ENCODE data around the gene ARHGEF18.

ARHGEF18 gene

DNA sequence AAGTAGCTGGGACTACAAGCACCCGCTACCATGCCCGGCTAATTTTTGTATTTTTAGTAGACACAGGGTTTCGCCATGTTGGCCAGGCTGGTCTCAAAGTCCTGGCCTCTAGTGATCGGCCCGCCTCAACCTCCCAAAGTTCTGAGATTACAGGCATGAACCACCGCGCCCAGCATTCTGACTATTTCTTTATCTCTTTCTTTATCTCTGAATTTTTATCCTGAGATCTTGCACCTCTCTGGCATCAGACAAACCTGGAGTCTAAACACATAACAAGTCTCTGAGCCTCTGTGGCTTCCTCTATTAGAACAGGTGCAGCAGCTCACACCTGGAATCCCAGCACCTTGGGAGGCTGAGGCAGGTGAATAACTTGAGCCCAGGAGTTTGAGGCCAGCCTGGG, 28.5 kb downstream of the ARHGEF18 start:
- TF ChIP-seq YY1 (IDR thresholded peaks at IDR 0.05; ENCODE audit: low read depth) (no peak), REST (IDR thresholded peaks at IDR 0.05; ENCODE audit: low read depth) (no peak), EGR1 (IDR thresholded peaks at IDR 0.05) (no peak), CEBPB (IDR thresholded peaks at IDR 0.05) (no peak), CREB1 (IDR thresholded peaks at IDR 0.05; ENCODE audit: low read depth) (no peak), EP300 (IDR thresholded peaks at IDR 0.05; ENCODE audit: borderline replicate concordance) (no peak), RAD21 (IDR thresholded peaks at IDR 0.05; ENCODE audit: low read depth) (no peak), TCF12 (IDR thresholded peaks at IDR 0.05; ENCODE audit: low read depth) (no peak), TEAD4 (IDR thresholded peaks at IDR 0.05) (no peak)
- TF ChIP-seq, protein P1, sequence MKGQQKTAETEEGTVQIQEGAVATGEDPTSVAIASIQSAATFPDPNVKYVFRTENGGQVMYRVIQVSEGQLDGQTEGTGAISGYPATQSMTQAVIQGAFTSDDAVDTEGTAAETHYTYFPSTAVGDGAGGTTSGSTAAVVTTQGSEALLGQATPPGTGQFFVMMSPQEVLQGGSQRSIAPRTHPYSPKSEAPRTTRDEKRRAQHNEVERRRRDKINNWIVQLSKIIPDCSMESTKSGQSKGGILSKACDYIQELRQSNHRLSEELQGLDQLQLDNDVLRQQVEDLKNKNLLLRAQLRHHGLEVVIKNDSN (IDR thresholded peaks at IDR 0.05): no peak

- TF ChIP-seq NFIC (IDR thresholded peaks at IDR 0.05): no peak
- TF ChIP-seq CEBPB (IDR thresholded peaks at IDR 0.05): no peak
- no peak for TF ChIP-seq REST (IDR thresholded peaks at IDR 0.05; ENCODE audit: low read depth)
- TF ChIP-seq EGR1 (IDR thresholded peaks at IDR 0.05): no peak
- TF ChIP-seq CREB1 (IDR thresholded peaks at IDR 0.05; ENCODE audit: low read depth): no peak
- TF ChIP-seq, protein P1 (IDR thresholded peaks at IDR 0.05): no peak
- TF ChIP-seq RAD21 (IDR thresholded peaks at IDR 0.05; ENCODE audit: low read depth): no peak
These were observed 32.3 kb downstream of the ARHGEF18 start for GRCh38 chr19:7381073-7381390.

GRCh38 chr19:7382694-7383093, 34.0 kb downstream of the ARHGEF18 start:
- no peak for TF ChIP-seq NFIC (IDR thresholded peaks at IDR 0.05)

DNA sequence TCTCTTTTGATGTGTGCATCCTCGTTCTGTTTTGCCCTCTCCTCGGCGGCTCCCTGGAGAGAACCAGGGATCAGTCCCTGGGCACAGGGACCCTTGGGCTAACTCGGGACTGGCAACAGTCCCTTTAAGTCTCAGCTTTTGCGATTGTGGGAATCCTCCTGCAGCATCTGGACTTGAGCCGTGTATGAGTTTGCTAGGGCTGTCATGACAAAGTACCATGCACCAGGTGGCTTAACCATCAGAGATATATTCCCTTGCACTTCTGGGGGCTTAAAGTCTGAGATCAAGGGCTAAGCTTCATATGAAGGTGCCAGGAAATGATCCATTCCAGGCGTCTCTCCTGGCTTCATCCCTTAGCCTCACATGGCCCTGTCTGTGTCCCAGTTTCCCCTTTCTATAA, 34.5 kb downstream of the ARHGEF18 start:
- TF ChIP-seq TEAD4 (IDR thresholded peaks at IDR 0.05): no peak
- TF ChIP-seq TCF12 (IDR thresholded peaks at IDR 0.05; ENCODE audit: low read depth): no peak
- TF ChIP-seq TAF1 (IDR thresholded peaks at IDR 0.05; ENCODE audit: low read depth): no peak
- no peak for TF ChIP-seq CREB1 (IDR thresholded peaks at IDR 0.05; ENCODE audit: low read depth)
- no peak for TF ChIP-seq MAX (IDR thresholded peaks at IDR 0.05)
- no peak for TF ChIP-seq FOXM1 (IDR thresholded peaks at IDR 0.05; ENCODE audit: borderline replicate concordance, low read depth)
- no peak for TF ChIP-seq NFIC (IDR thresholded peaks at IDR 0.05)
- no peak for TF ChIP-seq EP300 (IDR thresholded peaks at IDR 0.05; ENCODE audit: borderline replicate concordance)
- TF ChIP-seq YY1 (IDR thresholded peaks at IDR 0.05; ENCODE audit: low read depth): no peak
- no peak for TF ChIP-seq CEBPB (IDR thresholded peaks at IDR 0.05)

GRCh38 chr19:7385062-7385461, 36.3 kb downstream of the ARHGEF18 start:
- TF ChIP-seq TEAD4 (IDR thresholded peaks at IDR 0.05): no peak
- TF ChIP-seq CEBPB (IDR thresholded peaks at IDR 0.05): no peak
- TF ChIP-seq, protein P1 (IDR thresholded peaks at IDR 0.05): no peak
- TF ChIP-seq YY1 (IDR thresholded peaks at IDR 0.05; ENCODE audit: low read depth): no peak
- no peak for TF ChIP-seq ZBTB7A (IDR thresholded peaks at IDR 0.05; ENCODE audit: low read depth)
- no peak for TF ChIP-seq EGR1 (IDR thresholded peaks at IDR 0.05)
- no peak for TF ChIP-seq CREB1 (IDR thresholded peaks at IDR 0.05; ENCODE audit: low read depth)
- TF ChIP-seq EP300 (IDR thresholded peaks at IDR 0.05; ENCODE audit: borderline replicate concordance): no peak
- no peak for TF ChIP-seq NFIC (IDR thresholded peaks at IDR 0.05)
- TF ChIP-seq RAD21 (IDR thresholded peaks at IDR 0.05; ENCODE audit: low read depth): no peak
- no peak for TF ChIP-seq TAF1 (IDR thresholded peaks at IDR 0.05; ENCODE audit: low read depth)
- TF ChIP-seq MAX (IDR thresholded peaks at IDR 0.05): no peak
- TF ChIP-seq REST (IDR thresholded peaks at IDR 0.05; ENCODE audit: low read depth): no peak

Measured in Ishikawa (cell line).